IPS-20b (cell line): Measurements from ENCODE around the gene DNAH1.
A peak's percentile ranks its signal among the peaks of the same experiment; 100 is the strongest.

Experiments
- H3K27ac ChIP-seq: one replicate; pipeline ENCODE4 v1.5.1; 2013; ENCODE audit warnings: low read length
- H3K27me3 ChIP-seq: 2 replicates; pipeline ENCODE4 v1.6.1; 2013; ENCODE audit warnings: mild to moderate bottlenecking, low read length, inconsistent platforms; ENCODE audit not compliant: insufficient read depth
- H3K36me3 ChIP-seq: 2 replicates; pipeline ENCODE4 v1.6.1; 2013; ENCODE audit warnings: low read depth, mild to moderate bottlenecking, inconsistent platforms, low read length, moderate library complexity; ENCODE audit not compliant: insufficient read depth
- H3K4me1 ChIP-seq: 2 replicates; pipeline ENCODE4 v1.6.1; 2013; ENCODE audit warnings: mild to moderate bottlenecking, control low read depth, inconsistent platforms, low read length, moderate library complexity; ENCODE audit not compliant: insufficient read depth
- H3K4me3 ChIP-seq: 2 replicates; pipeline ENCODE4 v1.5.1; 2013; ENCODE audit warnings: mild to moderate bottlenecking, low read length, inconsistent platforms
- H3K9ac ChIP-seq: 2 replicates; pipeline ENCODE4 v1.6.1; 2013; ENCODE audit warnings: low read depth, mild to moderate bottlenecking, inconsistent platforms, low read length, moderate library complexity
- H3K9me3 ChIP-seq: 2 replicates; pipeline ENCODE4 v1.6.1; 2013; ENCODE audit warnings: mild to moderate bottlenecking, low read depth, low read length, inconsistent platforms; ENCODE audit not compliant: insufficient read depth

DNAH1 gene

DNA sequence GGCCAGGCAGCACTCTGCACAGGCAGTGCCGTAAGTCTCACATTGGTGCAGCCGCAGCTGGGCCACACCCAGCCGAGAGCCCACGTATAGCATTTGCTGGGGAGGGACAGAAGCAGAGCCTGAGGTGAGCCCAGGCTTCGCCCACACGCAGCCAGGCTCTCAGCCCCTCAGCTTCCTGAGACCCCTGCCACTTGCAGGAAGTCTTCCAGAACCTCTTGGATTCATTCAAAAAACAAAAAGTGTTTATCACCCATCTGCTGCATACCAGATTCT is 121.9 kb downstream of the DNAH1 start:
- Histone ChIP-seq H3K27ac (no peak overlapping the region), H3K9me3 (no peaks in the 10 kb centered on the region), H3K4me1 (no peaks in the 10 kb centered on the region), H3K36me3 (no peaks in the 10 kb centered on the region), H3K9ac (no peak overlapping the region), H3K27me3 (no peaks in the 10 kb centered on the region), H3K4me3 (no peak overlapping the region)

- H3K4me3 ChIP-seq, result no peak overlapping the region
- H3K9me3 ChIP-seq, result no peaks in the 10 kb centered on the region
- no peaks in the 10 kb centered on the region for H3K27me3 ChIP-seq
- no peaks in the 10 kb centered on the region for H3K4me1 ChIP-seq
- H3K9ac ChIP-seq, result no peak overlapping the region
- no peak overlapping the region for H3K27ac ChIP-seq
- H3K36me3 ChIP-seq, result no peaks in the 10 kb centered on the region
Observed at GRCh38 chr3:52438579-52439425, 122.7 kb downstream of the DNAH1 start.

DNA sequence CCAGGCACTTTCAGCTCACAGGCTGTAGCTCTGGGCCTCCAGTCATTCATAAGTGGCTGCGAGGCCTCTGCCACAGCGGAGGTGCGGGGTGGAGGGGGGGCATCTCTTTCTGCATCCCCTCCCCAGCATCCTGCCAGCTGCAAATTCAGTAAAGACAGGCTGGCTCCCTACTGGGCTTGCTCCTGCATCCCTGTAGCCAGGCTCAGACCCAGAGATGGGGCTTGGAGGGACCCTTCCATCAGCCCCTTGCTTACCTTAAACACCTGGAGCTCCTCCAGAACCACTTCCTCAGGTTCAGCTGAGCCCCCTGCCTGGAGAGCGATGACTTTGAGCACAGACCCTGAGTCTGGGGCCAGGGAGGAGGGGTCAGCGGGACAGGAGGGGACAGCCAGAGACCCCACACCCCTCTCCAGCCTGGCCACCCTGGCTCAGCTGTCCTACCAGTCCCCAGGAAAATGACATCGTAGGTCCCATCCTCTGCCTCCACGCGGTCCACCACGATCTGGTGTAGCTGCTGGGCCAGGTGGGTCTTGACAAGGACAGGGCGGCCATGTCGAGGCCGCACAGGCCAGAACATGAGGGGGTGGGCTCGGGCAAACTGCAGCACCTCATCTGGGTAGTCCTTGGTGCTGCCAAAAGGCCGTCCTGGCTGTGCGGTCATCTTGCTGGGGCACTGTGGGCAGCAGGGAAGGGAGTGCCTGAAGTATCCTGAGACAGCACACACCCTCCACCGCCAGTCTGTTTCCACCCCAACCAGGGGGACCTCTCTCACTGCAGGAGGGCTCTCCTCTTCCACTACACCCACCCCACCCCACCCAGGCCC is 123.5 kb downstream of the DNAH1 start:
- Histone ChIP-seq H3K9me3 (no peaks in the 10 kb centered on the region), H3K27me3 (no peaks in the 10 kb centered on the region), H3K36me3 (no peaks in the 10 kb centered on the region), H3K27ac (no peak overlapping the region), H3K4me1 (no peaks in the 10 kb centered on the region), H3K9ac (no peak overlapping the region), H3K4me3 (no peak overlapping the region)

- Histone ChIP-seq H3K9ac (no peak overlapping the region), H3K9me3 (no peaks in the 10 kb centered on the region), H3K4me3 (no peak overlapping the region), H3K27me3 (no peaks in the 10 kb centered on the region), H3K36me3 (no peaks in the 10 kb centered on the region), H3K27ac (no peak overlapping the region), H3K4me1 (no peaks in the 10 kb centered on the region)
Observed at GRCh38 chr3:52440249-52440551, 124.1 kb downstream of the DNAH1 start.

DNA sequence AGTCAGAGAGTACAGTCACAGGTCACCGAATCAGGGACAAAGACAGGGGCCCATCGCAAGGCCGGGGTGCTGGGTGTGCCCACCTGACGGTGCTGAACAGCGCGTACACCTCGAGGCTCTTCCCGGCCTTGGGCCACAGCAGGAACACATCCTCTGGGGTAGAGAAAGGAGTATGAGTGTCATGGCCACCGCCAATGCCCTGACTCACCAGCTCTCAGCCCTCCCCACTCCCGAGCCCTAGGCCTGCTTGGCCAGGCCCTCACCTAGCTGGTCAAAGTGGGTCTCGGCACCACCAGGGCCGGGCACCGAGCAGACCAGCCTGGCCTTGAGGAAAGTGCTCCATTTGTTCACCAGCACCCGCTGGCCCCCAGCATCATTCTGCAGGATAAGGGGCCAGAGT is 124.6 kb downstream of the DNAH1 start:
- H3K9me3 ChIP-seq, result no peaks in the 10 kb centered on the region
- H3K9ac ChIP-seq, result no peak overlapping the region
- H3K4me3 ChIP-seq, result no peak overlapping the region
- no peak overlapping the region for H3K27ac ChIP-seq
- H3K36me3 ChIP-seq, result no peaks in the 10 kb centered on the region
- no peaks in the 10 kb centered on the region for H3K4me1 ChIP-seq
- no peaks in the 10 kb centered on the region for H3K27me3 ChIP-seq

DNA sequence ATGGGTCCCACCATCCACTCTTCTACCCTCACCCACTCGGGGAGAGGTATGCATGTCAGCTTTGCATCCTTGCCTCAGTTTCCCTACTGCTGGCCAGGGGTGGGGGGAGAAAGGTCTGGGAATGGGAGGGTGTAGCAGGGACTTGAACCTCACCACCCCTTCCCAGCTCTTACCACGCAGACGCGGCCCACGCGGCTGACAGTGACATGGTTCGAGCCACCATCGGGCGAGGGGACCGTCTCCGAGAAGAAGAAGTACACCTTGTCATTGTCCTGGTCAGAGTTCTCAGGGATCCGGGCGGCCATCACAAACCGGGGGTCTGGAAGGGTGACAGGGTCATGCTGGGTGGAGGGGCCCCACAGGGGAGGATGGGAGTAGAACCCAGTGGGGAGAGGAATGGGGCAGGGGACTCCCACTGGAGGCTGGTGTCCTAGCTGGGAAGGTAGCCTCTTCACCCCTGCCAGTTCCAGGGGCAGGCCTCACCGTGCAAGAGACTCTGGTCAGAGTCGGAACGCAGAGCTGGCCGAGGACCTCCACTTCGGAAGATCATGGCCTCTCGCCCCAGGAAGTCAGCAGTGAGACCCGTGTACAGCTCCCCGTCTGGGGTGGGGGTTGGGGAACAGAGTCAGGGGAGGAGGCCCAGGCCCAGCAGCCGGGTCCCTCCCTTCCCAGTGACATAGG is 125.1 kb downstream of the DNAH1 start:
- Histone ChIP-seq H3K4me3 (no peak overlapping the region), H3K9ac (no peak overlapping the region), H3K27ac (no peak overlapping the region), H3K36me3 (no peaks in the 10 kb centered on the region), H3K27me3 (0 out of 2 replicates have a peak, but pooled peaks cover under 1% of the 10 kb centered on the region), H3K9me3 (no peaks in the 10 kb centered on the region), H3K4me1 (no peaks in the 10 kb centered on the region)

- no peak overlapping the region for H3K27ac ChIP-seq
- no peaks in the 10 kb centered on the region for H3K36me3 ChIP-seq
- H3K27me3 ChIP-seq, result 0 out of 2 replicates have a peak, but pooled peaks cover 6% of the 10 kb centered on the region
Observed at GRCh38 chr3:52441772-52442332, 125.7 kb downstream of the DNAH1 start.

GRCh38 chr3:52442409-52443267 is 126.5 kb downstream of the DNAH1 start:
- Histone ChIP-seq H3K4me3 (no peak overlapping the region), H3K9ac (no peak overlapping the region), H3K27ac (no peak overlapping the region), H3K27me3 (0 out of 2 replicates have a peak, but pooled peaks cover 7% of the 10 kb centered on the region), H3K9me3 (no peaks in the 10 kb centered on the region), H3K36me3 (no peaks in the 10 kb centered on the region), H3K4me1 (no peaks in the 10 kb centered on the region)

More at GRCh38 chr3:52441772-52442332, 125.7 kb downstream of the DNAH1 start:
- no peak overlapping the region for H3K9ac ChIP-seq
- no peaks in the 10 kb centered on the region for H3K4me1 ChIP-seq
- H3K9me3 ChIP-seq, result no peaks in the 10 kb centered on the region
- H3K4me3 ChIP-seq, result no peak overlapping the region

GRCh38 chr3:52443268-52443610 is 127.1 kb downstream of the DNAH1 start:
- H3K9ac ChIP-seq, result no peak overlapping the region

DNA sequence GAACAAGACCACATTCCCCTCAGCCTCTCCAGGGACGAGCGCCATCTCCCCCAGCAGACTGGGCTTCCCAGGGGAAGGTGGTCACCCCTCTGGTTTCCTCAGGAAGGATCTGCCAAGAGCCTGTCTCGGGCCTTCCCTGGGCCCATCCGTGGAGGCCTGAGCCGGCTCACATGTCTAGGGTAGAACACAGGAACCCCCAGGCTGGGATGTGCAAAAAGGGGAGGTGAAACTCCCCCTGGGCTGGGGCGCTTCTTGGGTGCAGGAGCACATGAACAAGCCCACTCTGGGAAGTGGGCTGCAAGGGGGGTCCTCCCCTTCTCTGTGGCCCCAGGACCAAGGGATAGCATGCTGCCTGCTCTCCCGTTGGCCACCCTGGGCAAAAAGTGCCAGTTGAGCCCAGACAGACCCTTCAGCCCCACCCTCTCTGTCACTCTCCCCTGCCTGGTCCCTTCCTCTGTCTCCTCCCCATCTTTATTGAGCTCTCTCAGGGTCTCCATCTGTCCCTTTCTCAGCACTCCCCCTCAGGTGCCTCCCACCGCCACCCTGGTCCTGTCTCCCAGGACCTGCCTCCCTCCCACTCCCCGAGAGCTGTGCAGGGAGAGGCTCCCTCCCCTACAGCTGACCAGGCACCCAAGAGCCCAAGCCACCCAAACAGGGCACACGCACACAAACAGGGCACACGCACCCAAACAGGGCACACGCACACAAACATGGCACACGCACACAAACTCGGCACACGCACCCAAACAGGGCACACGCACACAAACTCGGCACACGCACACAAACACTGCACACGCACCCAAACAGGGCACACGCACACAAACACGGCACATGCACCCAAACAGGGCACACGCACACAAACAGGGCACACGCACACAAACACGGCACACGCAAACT is 127.9 kb downstream of the DNAH1 start:
- H3K4me1 ChIP-seq, result no peaks in the 10 kb centered on the region
- H3K9ac ChIP-seq, result no peak overlapping the region
- H3K27me3 ChIP-seq, result 0 out of 2 replicates have a peak, but pooled peaks cover 7% of the 10 kb centered on the region
- H3K9me3 ChIP-seq, result no peaks in the 10 kb centered on the region
- no peaks in the 10 kb centered on the region for H3K36me3 ChIP-seq
- H3K4me3 ChIP-seq, result peak overlapping the region; percentile 40; the same call in 1 of the 2 replicates
- H3K27ac ChIP-seq, result no peak overlapping the region

More at GRCh38 chr3:52443268-52443610, 127.1 kb downstream of the DNAH1 start:
- Histone ChIP-seq H3K4me1 (no peaks in the 10 kb centered on the region), H3K36me3 (no peaks in the 10 kb centered on the region), H3K27me3 (0 out of 2 replicates have a peak, but pooled peaks cover 7% of the 10 kb centered on the region), H3K9me3 (no peaks in the 10 kb centered on the region), H3K27ac (no peak overlapping the region), H3K4me3 (no peak overlapping the region)
